Hepatocyte (in vitro differentiated cells): ENCODE results near the gene EHBP1L1. TPM values are rescaled to one million over a fixed set of nuclear protein-coding genes. Genes with fewer than 3 reads are reported as not detected.

Experiments
- DNase-seq: peaks from one replicate; pipeline ENCODE4 v3.0.0-alpha.2; 2016; ENCODE audit warnings: low spot score
- H2AFZ ChIP-seq: fragments of 200-600 bp; sonication (generic); 2 replicates; pipeline ENCODE4 v1.6.0; 2016; ENCODE audit warnings: antibody characterized with exemption, mild to moderate bottlenecking
- H3K27ac ChIP-seq: fragments of 200-600 bp; sonication (generic); 2 replicates; pipeline ENCODE4 v1.5.1; 2016; ENCODE audit warnings: mild to moderate bottlenecking
- H3K27me3 ChIP-seq: fragments of 200-600 bp; sonication (generic); 2 replicates; pipeline ENCODE4 v1.6.1; 2016
- H3K36me3 ChIP-seq: fragments of 200-600 bp; sonication (generic); replicated peaks from 2 replicates; pipeline ENCODE4 v1.5.1; 2016; ENCODE audit warnings: low read depth; ENCODE audit not compliant: insufficient read depth
- H3K4me1 ChIP-seq: fragments of 200-600 bp; sonication (generic); 2 replicates; pipeline ENCODE4 v1.5.1; 2016; ENCODE audit warnings: mild to moderate bottlenecking, moderate library complexity; ENCODE audit not compliant: insufficient read depth
- H3K4me2 ChIP-seq: fragments of 200-600 bp; sonication (generic); 2 replicates; pipeline ENCODE4 v1.6.0; 2016
- H3K4me3 ChIP-seq: fragments of 200-600 bp; sonication (generic); 2 replicates; pipeline ENCODE4 v1.5.1; 2016; ENCODE audit warnings: mild to moderate bottlenecking
- H3K79me2 ChIP-seq: fragments of 200-600 bp; sonication (generic); 2 replicates; pipeline ENCODE4 v1.6.0; 2017; ENCODE audit warnings: mild to moderate bottlenecking
- H3K9me2 ChIP-seq: fragments of 200-600 bp; sonication (generic); replicated peaks from 2 replicates; pipeline ENCODE4 v1.6.0; 2017; ENCODE audit warnings: mild to moderate bottlenecking; ENCODE audit not compliant: insufficient read depth
- H3K9me3 ChIP-seq: fragments of 200-600 bp; sonication (generic); 2 replicates; pipeline ENCODE4 v1.5.1; 2016; ENCODE audit warnings: low read depth, mild to moderate bottlenecking
- H4K20me1 ChIP-seq: fragments of 200-600 bp; sonication (generic); 2 replicates; pipeline ENCODE4 v1.6.0; 2016; ENCODE audit warnings: mild to moderate bottlenecking; ENCODE audit not compliant: insufficient read depth, poor library complexity, severe bottlenecking
- CTCF ChIP-seq: fragments of 200-600 bp; sonication (generic); IDR thresholded peaks from 2 replicates; pipeline ENCODE4 v1.5.1; 2016; ENCODE audit warnings: antibody characterized with exemption, mild to moderate bottlenecking; ENCODE audit not compliant: poor library complexity
- EZH2 ChIP-seq: fragments of 200-600 bp; sonication (generic); IDR thresholded peaks from 2 replicates; pipeline ENCODE4 v1.6.1; 2016; ENCODE audit warnings: antibody characterized with exemption, mild to moderate bottlenecking, borderline replicate concordance
- EZH2phosphoT487 ChIP-seq: fragments of 200-600 bp; sonication (generic); IDR thresholded peaks from one replicate; pipeline ENCODE4 v1.6.1; 2018; ENCODE audit warnings: antibody characterized with exemption, mild to moderate bottlenecking, low read depth, moderate library complexity; ENCODE audit not compliant: unreplicated experiment, severe bottlenecking
- WGBS: methylation state at CpG from one replicate; pipeline ENCODE4 v1.1.6; 2016; ENCODE audit warnings: low lambda C conversion rate; ENCODE audit errors: missing lambda C conversion rate; 5-methylcytosine and 5-hydroxymethylcytosine counted together
- polyA plus RNA-seq: library from polyadenylated mRNA; unstranded; fragments of >200 nt; fragmentation: Nextera tagmentation; extraction: Ambion mirVana; gene quantifications from 2 replicates; pipeline ENCODE4 v1.2.1, GENCODE V29; 2016
- total RNA-seq: library from RNA; depleted of rRNA; stranded (reverse); fragments of >200 nt; gene quantifications from 2 replicates; pipeline ENCODE4 v1.2.3, GENCODE V29; 2014

Gene EHBP1L1
- total and polyA plus RNA-seq, 2 experiments from 2014 or later = 12.5 to 20.9 TPM

DNA sequence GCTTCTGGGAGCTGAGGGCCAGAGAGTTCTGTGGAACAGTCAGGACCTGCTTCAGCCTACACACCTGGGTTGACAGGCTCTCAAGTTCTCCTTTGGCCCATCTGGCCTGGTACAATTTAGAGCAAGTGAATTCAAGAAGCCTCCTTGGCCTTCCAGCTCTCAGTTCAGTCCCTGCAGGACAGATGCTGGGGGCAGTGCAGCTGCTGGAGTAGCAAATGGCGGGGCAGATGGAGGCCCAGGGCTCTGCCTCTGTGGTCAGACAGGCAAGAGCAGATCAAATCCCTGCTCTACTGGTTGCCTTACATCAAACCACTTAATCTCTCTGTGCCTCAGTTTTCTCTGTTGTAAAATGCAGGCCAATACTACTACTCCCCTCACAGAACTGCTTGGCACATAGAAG lies 28.4 kb downstream of the EHBP1L1 start:
- Histone ChIP-seq H3K27me3 (no peaks in the 10 kb centered on the region), H3K4me1 (peaks cover 12% of the 10 kb centered on the region), H3K9me2 (no peaks in the 10 kb centered on the region), H3K27ac (no peak overlapping the region), H3K4me3 (no peak overlapping the region), H2AFZ (no peak overlapping the region), H4K20me1 (peaks cover 19% of the 10 kb centered on the region), H3K9me3 (no peaks in the 10 kb centered on the region), H3K36me3 (no peaks in the 10 kb centered on the region), H3K79me2 (peaks cover 7% of the 10 kb centered on the region), H3K4me2 (no peak overlapping the region)
- WGBS = 100% methylated on average over 1 of the region's 1 CpG
- TF ChIP-seq EZH2 = no peak
- no peak for TF ChIP-seq CTCF
- TF ChIP-seq EZH2phosphoT487 = no peak
- DNase-seq = no peak

GRCh38 chr11:65606876-65607613 lies 31.2 kb downstream of the EHBP1L1 start:
- H3K27ac ChIP-seq = peak overlapping the region; percentile 38
- peaks cover 33% of the 10 kb centered on the region for H3K79me2 ChIP-seq
- H3K4me1 ChIP-seq = peaks cover 17% of the 10 kb centered on the region
- 39% methylated on average over 55 of the region's 67 CpGs for WGBS
- H3K4me3 ChIP-seq = no peak overlapping the region
- peak; percentile 93 for DNase-seq
- peak overlapping the region; percentile 73 for H3K4me2 ChIP-seq
- no peaks in the 10 kb centered on the region for H3K36me3 ChIP-seq
- no peaks in the 10 kb centered on the region for H3K9me3 ChIP-seq
- no peaks in the 10 kb centered on the region for H3K27me3 ChIP-seq
- no peak overlapping the region for H2AFZ ChIP-seq
- no peak for TF ChIP-seq EZH2phosphoT487
- TF ChIP-seq CTCF = no peak
- no peak for TF ChIP-seq EZH2
- H3K9me2 ChIP-seq = no peaks in the 10 kb centered on the region
- H4K20me1 ChIP-seq = peaks cover 46% of the 10 kb centered on the region

DNA sequence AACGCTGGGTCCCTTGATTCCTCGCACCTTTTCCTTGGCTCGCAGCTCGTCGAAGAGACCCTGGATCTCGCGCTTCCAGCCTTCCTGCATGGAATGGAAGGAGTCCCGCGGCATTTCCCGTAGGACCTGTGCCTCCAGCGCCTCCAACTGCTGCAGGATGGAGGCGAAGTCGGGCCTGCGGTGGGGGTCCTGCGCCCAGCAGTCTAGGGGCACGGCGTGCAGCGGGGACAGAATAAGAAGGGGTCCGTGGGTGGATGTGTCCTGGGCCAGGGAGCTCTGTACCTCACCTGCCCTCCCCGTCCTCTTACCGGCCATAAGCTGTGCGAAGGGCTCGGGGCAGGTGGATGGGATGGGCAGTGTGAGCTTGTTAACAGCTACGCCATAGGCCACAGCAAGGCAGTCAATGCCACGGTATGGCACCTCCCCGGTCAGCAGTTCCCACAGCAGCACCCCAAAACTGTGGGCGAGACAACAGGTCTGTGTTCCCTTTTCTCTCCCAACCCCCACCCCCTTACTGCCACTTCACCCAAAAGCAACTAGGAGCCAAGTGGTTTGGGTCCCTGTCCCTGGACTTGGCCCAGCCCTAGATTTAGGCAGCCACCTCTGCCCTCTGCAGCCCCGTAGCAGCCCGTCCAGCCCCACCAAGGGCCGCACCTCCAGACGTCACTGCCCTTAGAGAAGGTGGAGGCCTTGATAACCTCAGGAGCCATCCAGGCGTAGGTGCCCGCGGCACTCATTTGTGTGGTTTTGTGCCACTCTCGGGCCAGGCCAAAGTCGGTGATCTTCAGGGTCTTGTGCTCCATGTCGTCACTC lies 32.0 kb downstream of the EHBP1L1 start:
- WGBS = 87% methylated on average over 37 of the region's 37 CpGs

More for the DNA sequence above, 32.0 kb downstream of the EHBP1L1 start:
- TF ChIP-seq CTCF (no peak), EZH2phosphoT487 (no peak), EZH2 (no peak)
- Histone ChIP-seq H3K36me3 (no peaks in the 10 kb centered on the region), H3K79me2 (peaks cover 41% of the 10 kb centered on the region), H3K4me3 (no peak overlapping the region), H3K27ac (no peak overlapping the region), H3K9me3 (no peaks in the 10 kb centered on the region), H3K4me2 (peak overlapping the region; percentile 73), H2AFZ (no peak overlapping the region), H3K9me2 (no peaks in the 10 kb centered on the region), H3K4me1 (peaks cover 25% of the 10 kb centered on the region), H3K27me3 (no peaks in the 10 kb centered on the region), H4K20me1 (peaks cover 54% of the 10 kb centered on the region)
- DNase-seq = no peak
